Fibroblast of pulmonary artery (primary cell): Measurements from ENCODE around the gene TTC27.
A peak's percentile ranks its signal among the peaks of the same experiment; 100 is the strongest.

ENCODE experiments used
- DNase-seq: peaks from one replicate; pipeline ENCODE4 v3.0.0-alpha.2; 2010; ENCODE audit warnings: low read depth
- H3K4me3 ChIP-seq: replicated peaks from 2 replicates; pipeline ENCODE4 v1.5.1; 2011; ENCODE audit warnings: low read depth, mild to moderate bottlenecking, control low read depth, low read length, moderate library complexity
- CTCF ChIP-seq: IDR thresholded peaks from 2 replicates; pipeline ENCODE4 v1.5.1; 2011; ENCODE audit warnings: mild to moderate bottlenecking, control low read depth, low read length, inconsistent platforms; ENCODE audit errors: missing control alignments

TTC27 gene

GRCh38 chr2:32663864-32664263, 36.0 kb downstream of the TTC27 start:
- peak; percentile 73 for DNase-seq
- no peak overlapping the region for H3K4me3 ChIP-seq
- TF ChIP-seq CTCF = no peak

DNA sequence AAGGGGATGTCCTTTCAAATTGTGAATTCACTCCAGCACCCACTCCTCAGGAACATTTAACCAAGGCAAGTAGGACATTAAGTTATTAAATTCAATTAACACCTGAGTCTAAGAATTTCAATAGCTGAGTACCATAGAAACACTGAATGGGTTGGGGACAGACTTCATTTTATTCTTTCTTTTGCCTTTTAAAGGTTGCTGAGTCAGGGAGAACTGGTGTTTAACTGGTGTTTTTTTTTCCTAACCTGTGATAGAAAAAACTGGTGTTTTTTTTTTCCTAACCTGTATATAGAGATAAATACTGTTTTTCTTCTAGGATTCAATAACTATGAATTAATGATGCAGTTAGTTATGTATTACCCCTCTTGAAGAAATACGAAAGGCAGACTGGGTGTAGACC, 38.9 kb downstream of the TTC27 start:
- TF ChIP-seq CTCF = no peak
- no peak for DNase-seq
- H3K4me3 ChIP-seq = no peak overlapping the region

GRCh38 chr2:32668254-32668653, 40.4 kb downstream of the TTC27 start:
- no peak for DNase-seq
- TF ChIP-seq CTCF = no peak
- H3K4me3 ChIP-seq = no peak overlapping the region

DNA sequence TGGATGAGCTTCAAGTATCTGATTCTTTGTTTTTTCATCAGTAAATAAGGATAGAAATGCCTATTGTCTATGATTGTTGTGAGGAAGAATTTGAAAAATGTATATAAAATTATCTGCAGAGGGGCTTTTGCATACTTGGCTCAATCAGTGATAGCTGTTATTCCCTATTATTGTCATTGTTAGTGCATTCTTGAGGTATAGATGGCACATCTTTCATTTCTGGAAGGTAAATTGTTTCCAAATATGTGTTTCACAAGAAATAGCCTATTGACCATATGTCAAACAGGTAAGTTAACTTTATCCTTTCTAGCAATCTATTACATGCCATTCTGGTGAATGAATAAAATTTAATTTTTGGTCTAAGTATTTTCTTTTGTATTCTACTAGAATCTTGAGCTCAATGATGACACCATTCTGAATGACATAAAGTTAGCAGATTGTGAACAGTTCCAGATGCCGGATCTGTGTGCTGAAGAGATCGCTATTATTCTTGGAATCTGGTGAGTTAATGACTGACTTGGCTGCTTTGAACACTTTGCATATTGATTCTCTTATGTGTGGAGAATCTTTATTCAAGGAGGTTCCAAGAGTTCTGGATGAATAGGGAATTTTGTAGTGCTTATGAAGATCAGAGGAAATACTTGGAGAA, 44.2 kb downstream of the TTC27 start:
- TF ChIP-seq CTCF = no peak
- no peak overlapping the region for H3K4me3 ChIP-seq
- no peak for DNase-seq

- TF ChIP-seq CTCF = peak; percentile 24
- H3K4me3 ChIP-seq = no peak overlapping the region
- peak; percentile 68 for DNase-seq
Measured at GRCh38 chr2:32678825-32679224, 51.0 kb downstream of the TTC27 start.

DNA sequence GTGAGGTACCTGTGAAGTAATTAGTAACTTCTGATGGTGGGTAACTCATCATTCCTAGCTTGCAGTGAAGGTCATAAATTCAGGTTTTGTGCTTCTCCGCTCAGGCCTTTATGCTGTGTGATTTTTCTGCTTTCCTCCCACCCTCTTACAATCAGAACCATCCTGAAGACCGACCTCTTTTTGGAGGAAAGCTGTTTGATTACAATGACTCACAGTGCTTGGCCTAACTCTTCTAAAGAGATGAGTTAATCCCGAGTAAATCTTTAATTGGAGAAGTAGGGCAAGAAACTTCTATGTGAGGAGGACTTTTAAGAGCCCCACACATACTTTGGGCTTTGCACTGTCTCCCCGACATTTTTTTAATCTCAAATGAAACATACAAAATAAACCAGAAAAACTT, 53.1 kb downstream of the TTC27 start:
- no peak overlapping the region for H3K4me3 ChIP-seq
- no peak for TF ChIP-seq CTCF
- DNase-seq = no peak

DNA sequence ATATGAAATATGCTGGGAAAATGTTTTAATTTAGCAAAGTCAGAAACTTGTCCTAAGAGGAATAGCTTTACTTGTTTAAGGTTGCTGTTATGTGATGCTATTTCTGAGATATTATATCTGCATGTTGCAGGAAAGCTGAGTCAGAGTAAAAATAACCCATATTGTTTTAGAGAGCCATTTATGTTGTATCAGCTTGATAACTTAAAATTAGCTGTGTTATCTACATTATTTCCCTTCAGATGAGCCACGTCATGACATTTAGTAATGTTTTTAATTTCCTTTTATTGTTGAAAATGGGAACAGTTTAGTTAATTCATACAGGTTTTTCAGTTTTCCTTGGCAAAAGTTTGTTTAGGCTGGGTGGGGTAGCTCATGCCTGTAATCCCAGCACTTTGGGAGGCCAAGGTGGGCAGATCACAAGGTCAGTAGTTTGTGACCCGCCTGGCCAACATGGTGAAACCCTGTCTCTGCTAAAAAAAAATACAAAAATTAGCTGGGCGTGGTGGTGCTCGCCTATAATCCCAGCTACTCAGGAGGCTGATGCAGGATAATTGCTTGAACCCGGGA, 55.8 kb downstream of the TTC27 start:
- no peak overlapping the region for H3K4me3 ChIP-seq
- peak; percentile 36 for DNase-seq
- no peak for TF ChIP-seq CTCF
